NCI-H82 treated with DMSO at 0.1 percent for 48 hours (cell line): ENCODE data around the gene TMEM232.
"Not testable (repeated sequence)": the region's sequence is repeated elsewhere in the genome, so short reads cannot be mapped to it uniquely, and the experiment has no call there.

ENCODE experiments used
- DNase-seq: peaks from one replicate; lab custom pipeline; 2025; ENCODE audit not compliant: unreplicated experiment; lab: John Stamatoyannopoulos, UW

The TMEM232 gene

GRCh38 chr5:110535146-110535545 is 191.3 kb downstream of the TMEM232 start:
- not testable (repeated sequence) for DNase-seq

- no peak for DNase-seq
These were observed 200.7 kb downstream of the TMEM232 start for GRCh38 chr5:110525762-110526161.

GRCh38 chr5:110517396-110517795 is 209.1 kb downstream of the TMEM232 start:
- DNase-seq = no peak

GRCh38 chr5:110514030-110514429 is 212.4 kb downstream of the TMEM232 start:
- no peak for DNase-seq

- DNase-seq = no peak
These were observed 214.2 kb downstream of the TMEM232 start for GRCh38 chr5:110512266-110512665.

GRCh38 chr5:110510146-110510545 is 216.3 kb downstream of the TMEM232 start:
- no peak for DNase-seq

GRCh38 chr5:110507972-110508371 is 218.5 kb downstream of the TMEM232 start:
- no peak for DNase-seq

GRCh38 chr5:110506378-110506777 is 220.1 kb downstream of the TMEM232 start:
- no peak for DNase-seq

- DNase-seq = no peak
These were observed 230.2 kb downstream of the TMEM232 start for GRCh38 chr5:110496276-110496675.

GRCh38 chr5:110492446-110492845 is 234.0 kb downstream of the TMEM232 start:
- no peak for DNase-seq

GRCh38 chr5:110478895-110479294 is 247.6 kb downstream of the TMEM232 start:
- DNase-seq = no peak

- no peak for DNase-seq
These were observed 248.6 kb downstream of the TMEM232 start for GRCh38 chr5:110477911-110478310.

- DNase-seq = no peak
These were observed 250.3 kb downstream of the TMEM232 start for GRCh38 chr5:110476164-110476563.

GRCh38 chr5:110475529-110475928 is 250.9 kb downstream of the TMEM232 start:
- no peak for DNase-seq

GRCh38 chr5:110469486-110469885 is 257.0 kb downstream of the TMEM232 start:
- DNase-seq = no peak

GRCh38 chr5:110463106-110463505 is 263.4 kb downstream of the TMEM232 start:
- DNase-seq = no peak

- DNase-seq = no peak
These were observed 265.6 kb downstream of the TMEM232 start for GRCh38 chr5:110460837-110461236.

GRCh38 chr5:110458313-110458712 is 268.2 kb downstream of the TMEM232 start:
- DNase-seq = peak; percentile 22

- no peak for DNase-seq
These were observed 283.6 kb downstream of the TMEM232 start for GRCh38 chr5:110442856-110443255.

GRCh38 chr5:110441035-110441434 is 285.4 kb downstream of the TMEM232 start:
- DNase-seq = no peak

GRCh38 chr5:110440058-110440457 is 286.4 kb downstream of the TMEM232 start:
- DNase-seq = no peak

- DNase-seq = no peak
These were observed 287.2 kb downstream of the TMEM232 start for GRCh38 chr5:110439296-110439695.

- DNase-seq = no peak
These were observed 291.3 kb downstream of the TMEM232 start for GRCh38 chr5:110435207-110435606.

- no peak for DNase-seq
These were observed 294.9 kb downstream of the TMEM232 start for GRCh38 chr5:110431603-110432002.
